K562 (cell line): ENCODE data around the gene PSMD14. TPM values are rescaled to one million over a fixed set of nuclear protein-coding genes. Genes with fewer than 3 reads are reported as not detected.
A peak's percentile ranks its signal among the peaks of the same experiment; 100 is the strongest.

Experiments used
- ATAC-seq: fragments of 200-7000 bp; cut with Tn5 transposase; 3 replicates; pipeline ENCODE4 v1.9.1; 2020; ENCODE audit warnings: moderate library complexity
- BruUV-seq: library from RNA; stranded (reverse); fragments of 400-500 nt; replicated peaks from 2 replicates; lab custom pipeline; 2021; lab: Mats Ljungman, UMichigan
- CTCF ChIA-PET: fragments of 300-600 bp; formaldehyde crosslinking; extraction: SDS; loops from one replicate; lab custom pipeline; 2021; ENCODE audit warnings: low intra/inter-chr PET ratio; lab: Yijun Ruan, JAX
- POLR2A ChIA-PET: fragments of 300-600, 350-650 bp; sonication (Branson Sonifier 250); formaldehyde crosslinking; extraction: SDS; loops from one replicate; lab custom pipeline; 2021; ENCODE audit warnings: antibody characterized with exemption, inconsistent platforms; lab: Yijun Ruan, JAX
- DNase-seq, 4 experiments: peaks; one replicate each; pipeline versions ENCODE4 v3.0.0 to v3.0.0-alpha.2; 2011 to 2018; ENCODE audit warnings: low spot score in 3 of 4, mixed read lengths in 3 of 4; ENCODE audit errors: extremely low read depth in 1 of 4
- FAIRE-seq: peaks from 2 replicates; lab custom pipeline; 2011; peaks lifted over from hg19 to GRCh38; lab: Jason Lieb, UNC
- H2AFZ ChIP-seq: 2 replicates; pipeline ENCODE4 v1.6.0; 2011; ENCODE audit warnings: low read depth, low read length, control low read depth, inconsistent platforms
- H3K27ac ChIP-seq: fragments of 200-600 bp; 3 replicates; pipeline ENCODE4 v1.8.0; 2011; ENCODE audit warnings: low read depth, mild to moderate bottlenecking, control low read depth, inconsistent platforms, low read length, moderate library complexity, mixed read lengths; ENCODE audit errors: extremely low read depth
- H3K27me3 ChIP-seq, 2 experiments: fragments of 300-600 bp in 1 of 2; 2 replicates in 1 of 2; 3 replicates in 1 of 2; pipeline versions ENCODE4 v1.6.0 to v1.8.0; 2011; ENCODE audit warnings: inconsistent platforms in 2 of 2, low read length in 2 of 2, mild to moderate bottlenecking in 1 of 2, mixed read lengths in 1 of 2, moderate library complexity in 1 of 2; ENCODE audit not compliant: control insufficient read depth in 2 of 2, insufficient read depth in 2 of 2
- H3K36me3 ChIP-seq: fragments of 300-600 bp; 3 replicates; pipeline ENCODE4 v1.8.0; 2011; ENCODE audit warnings: mild to moderate bottlenecking, low read length, inconsistent platforms; ENCODE audit not compliant: control insufficient read depth, insufficient read depth
- H3K4me1 ChIP-seq, 2 experiments: fragments of 200-600 bp in 1 of 2; replicated peaks in 1 of 2; 2 replicates in 1 of 2; 3 replicates in 1 of 2; pipeline versions ENCODE4 v1.5.1 to v1.8.0; 2011; ENCODE audit warnings: inconsistent platforms in 2 of 2, low read length in 2 of 2, mild to moderate bottlenecking in 1 of 2, mixed read lengths in 1 of 2, moderate library complexity in 1 of 2; ENCODE audit not compliant: control insufficient read depth in 2 of 2, insufficient read depth in 2 of 2
- H3K4me2 ChIP-seq: 2 replicates; pipeline ENCODE4 v1.6.1; 2011; ENCODE audit warnings: low read length, control low read depth, inconsistent platforms, mixed read lengths; ENCODE audit not compliant: insufficient read depth
- H3K4me3 ChIP-seq: fragments of 200-600 bp; sonication (generic), shearing (Covaris generic); 2 replicates; pipeline ENCODE4 v1.5.1; 2016; ENCODE audit warnings: control low read depth, inconsistent platforms
- H3K79me2 ChIP-seq: fragments of 200-600 bp; 3 replicates; pipeline ENCODE4 v1.8.0; 2011; ENCODE audit warnings: low read length, inconsistent platforms; ENCODE audit not compliant: control insufficient read depth, insufficient read depth
- H3K9ac ChIP-seq, 2 experiments: 2 replicates each; pipeline versions ENCODE4 v1.6.0 to v1.6.1; 2011; ENCODE audit warnings: low read depth in 2 of 2, low read length in 2 of 2, control low read depth in 1 of 2, inconsistent platforms in 1 of 2, mild to moderate bottlenecking in 1 of 2, mixed read lengths in 1 of 2; ENCODE audit not compliant: insufficient read depth in 1 of 2
- H3K9me1 ChIP-seq: one replicate; pipeline ENCODE4 v1.6.0; 2011; ENCODE audit warnings: inconsistent platforms, mild to moderate bottlenecking, low read length, moderate library complexity; ENCODE audit not compliant: control insufficient read depth, insufficient read depth
- H3K9me3 ChIP-seq: replicated peaks from 2 replicates; pipeline ENCODE4 v1.5.1; 2011; ENCODE audit warnings: low read depth, low read length, inconsistent platforms; ENCODE audit not compliant: control insufficient read depth, insufficient read depth
- H4K20me1 ChIP-seq: replicated peaks from 2 replicates; pipeline ENCODE4 v1.6.1; 2011; ENCODE audit warnings: low read length, inconsistent platforms, mixed read lengths; ENCODE audit not compliant: control insufficient read depth, insufficient read depth
- E2F6 ChIP-seq, 2 experiments: IDR thresholded peaks; 2 replicates each; pipeline ENCODE4 v1.6.1; 2011; ENCODE audit warnings: borderline replicate concordance in 1 of 2, control low read depth in 1 of 2, low read depth in 1 of 2, low read length in 1 of 2, mild to moderate bottlenecking in 1 of 2, mixed read lengths in 1 of 2, moderate library complexity in 1 of 2; ENCODE audit not compliant: insufficient read depth in 1 of 2, insufficient read length in 1 of 2, poor library complexity in 1 of 2, severe bottlenecking in 1 of 2; ENCODE audit errors: extremely low read depth in 1 of 2
- GATAD2B ChIP-seq: fragments of 450-650 bp; IDR thresholded peaks from 2 replicates; pipeline ENCODE4 v1.6.1; 2017; ENCODE audit warnings: mild to moderate bottlenecking, borderline replicate concordance
- MGA ChIP-seq: fragments of 450-650 bp; IDR thresholded peaks from 2 replicates; pipeline ENCODE4 v1.6.1; 2016; ENCODE audit warnings: mild to moderate bottlenecking, moderate library complexity
- TAF7 ChIP-seq: fragments of 450-650 bp; IDR thresholded peaks from 2 replicates; pipeline ENCODE4 v1.6.1; 2016; ENCODE audit warnings: missing genetic modification characterization, missing compliant biosample characterization
- TFAM ChIP-seq: fragments of 250-450 bp; sonication (Bioruptor Pico); conservative IDR thresholded peaks from 2 replicates; pipeline ENCODE4 v1.5.0; 2021; ENCODE audit warnings: mild to moderate bottlenecking, moderate library complexity
- ZNF398 ChIP-seq: fragments of 250-450 bp; sonication (Bioruptor Pico); IDR thresholded peaks from 2 replicates; pipeline ENCODE4 v1.8.0; 2021; ENCODE audit warnings: moderate library complexity, mild to moderate bottlenecking, inconsistent platforms
- WGBS: fragments of 100-300 bp; shearing (Covaris generic); methylation state at CpG from one replicate; pipeline ENCODE4 v1.1.6; 2016; ENCODE audit warnings: low coverage, mixed read lengths; ENCODE audit not compliant: insufficient coverage; ENCODE audit errors: missing lambda C conversion rate; 5-methylcytosine and 5-hydroxymethylcytosine counted together
- in situ Hi-C: fragments of 300-500 bp; cut with MboI; formaldehyde crosslinking; loops from 4 replicates; pipeline ENCODE4 v1.15.0; 2018; ENCODE audit warnings: inconsistent platforms, mixed read lengths
- intact Hi-C: fragments of 100-400 bp; cut with micrococcal nuclease; formaldehyde crosslinking; loops from 2 replicates; pipeline ENCODE4 v1.14.2; 2022
- polyA plus RNA-seq, 8 experiments: library from polyadenylated mRNA; depleted of rRNA in 4 of 8; stranded (reverse) in 5 of 8; unstranded in 3 of 8; fragments of >200 nt; fragmentation: Nextera tagmentation in 2 of 8; fragmentation: Illumina TruSeq in 1 of 8; extraction: Ambion mirVana in 2 of 8; extraction: Trizol in 1 of 8; gene quantifications; 2 replicates each; pipeline versions ENCODE4 v1.2.1 to v1.2.3, GENCODE V29; 2011 to 2014; ENCODE audit warnings: inconsistent platforms in 1 of 8, missing spikeins in 1 of 8
- total RNA-seq, 7 experiments: library from RNA; depleted of rRNA in 6 of 7; stranded (reverse); fragments of >200 nt in 6 of 7; fragmentation: Illumina TruSeq in 2 of 7; extraction: Trizol in 2 of 7; gene quantifications; 2 replicates each; pipeline versions ENCODE4 v1.2.1 to v1.2.3, GENCODE V29; 2011 to 2021; ENCODE audit warnings: low replicate concordance in 1 of 7

Gene PSMD14
- total and polyA plus RNA-seq, 9 of the 15 experiments (the other 6 are each of a cell fraction or from before 2014, with no cell fraction given): 151 to 515 (median 228) TPM

DNA sequence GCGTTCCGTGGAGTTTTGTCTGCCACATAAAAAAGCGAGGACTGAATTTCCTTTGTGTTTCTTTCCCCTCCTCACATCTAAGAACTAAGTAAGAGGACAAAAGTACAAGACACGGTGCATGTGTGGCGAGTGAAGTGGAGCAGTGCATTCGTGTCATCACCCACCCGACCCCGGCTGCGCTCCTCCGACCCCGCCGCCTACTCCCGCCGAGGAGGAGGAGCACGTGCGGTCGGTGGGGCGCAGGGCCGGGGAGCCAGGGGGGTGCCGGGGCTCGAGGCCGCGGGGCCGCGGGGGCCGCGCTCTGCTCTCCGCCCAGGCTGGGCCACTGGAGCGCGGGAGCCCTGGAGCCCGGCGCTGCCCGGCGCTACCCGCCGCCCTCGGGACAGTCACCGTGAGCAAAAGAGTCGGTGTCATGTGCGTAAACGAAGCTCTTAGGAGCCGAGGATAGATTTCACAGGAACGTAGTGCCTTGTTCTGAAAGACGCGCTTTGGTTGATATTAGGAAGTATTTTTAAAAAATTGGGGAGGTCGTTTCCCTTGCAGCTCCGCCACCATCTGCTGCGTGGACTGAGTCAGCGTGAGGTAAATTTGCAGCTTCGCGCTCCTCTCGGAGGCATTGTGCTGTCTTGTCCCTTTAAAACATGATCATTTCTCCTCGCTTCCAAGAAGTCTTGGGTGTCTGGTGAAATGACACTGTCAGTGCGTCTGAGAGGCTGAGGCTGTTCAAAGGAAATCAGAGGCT is 118.9 kb downstream of the PSMD14 start:
- no peaks in the 10 kb centered on the region for H3K79me2 ChIP-seq
- TF ChIP-seq TAF7 (tag) (no peak), E2F6 (IDR thresholded peaks at IDR 0.05; ENCODE audit: borderline replicate concordance in 1 of 2, extremely low read depth in 1 of 2, insufficient read depth in 1 of 2, insufficient read length in 1 of 2, low read depth in 1 of 2, low read length in 1 of 2, poor library complexity in 1 of 2, severe bottlenecking in 1 of 2) (peak in 1 of 2 experiments; percentile 25), GATAD2B (no peak), MGA (no peak), ZNF398 (CRISPR knock-in tag) (no peak), TFAM (no peak)
- in situ Hi-C loops (no loop called here), intact Hi-C loops (no loop called here)
- no peaks in the 10 kb centered on the region for H3K9me1 ChIP-seq
- H3K27me3 ChIP-seq: peaks cover 37 to 46% of the 10 kb centered on the region in 2 experiments; a peak in 4 of 5 replicates
- ChIA-PET POLR2A (no interaction called here), CTCF (no interaction called here)
- H3K4me2 ChIP-seq: no peak overlapping the region
- no peaks in the 10 kb centered on the region for H4K20me1 ChIP-seq
- DNase-seq (no peak), FAIRE-seq (no peak), ATAC-seq (no peak)
- no peaks in the 10 kb centered on the region for H3K36me3 ChIP-seq
- BruUV-seq: no TSS peak
- H3K9ac ChIP-seq: no peak overlapping the region
- H3K4me1 ChIP-seq: peaks cover 0 to 19% of the 10 kb centered on the region in 2 experiments; a peak in 2 of 5 replicates
- WGBS: 41% methylated on average over 23 of the region's 54 CpGs
- H3K9me3 ChIP-seq: no peaks in the 10 kb centered on the region
- no peak overlapping the region for H3K27ac ChIP-seq
- no peak overlapping the region for H3K4me3 ChIP-seq
- no peak overlapping the region for H2AFZ ChIP-seq
